ENCODE data around the gene KRT28.

DNA sequence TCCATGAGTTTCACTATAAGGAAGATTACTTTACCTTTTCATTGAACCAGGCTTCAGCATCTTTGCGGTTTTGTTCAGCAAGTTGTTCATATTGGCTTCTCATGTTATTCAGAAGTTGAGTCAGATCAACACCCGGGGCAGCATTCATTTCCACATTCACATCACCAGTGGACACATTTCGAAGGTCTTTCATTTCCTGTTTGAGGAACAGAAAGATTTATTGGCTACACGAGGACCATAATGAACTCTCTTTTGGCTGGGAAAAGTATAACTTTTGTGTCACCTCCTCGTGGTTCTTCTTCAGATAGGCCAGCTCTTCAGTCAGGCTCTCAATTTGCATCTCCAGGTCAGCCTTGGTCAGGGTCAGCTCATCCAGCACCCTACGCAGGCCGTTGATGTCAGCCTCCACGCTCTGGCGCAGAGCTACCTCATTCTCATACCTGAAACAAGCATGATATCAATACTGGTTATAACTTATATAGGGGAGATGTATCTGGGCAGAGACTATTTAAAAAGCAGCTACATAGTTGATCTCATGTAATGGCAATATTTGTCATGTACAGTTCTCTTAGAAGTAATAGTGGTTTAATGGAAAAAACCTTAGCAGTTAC lies 20.6 kb upstream of the KRT28 start:
- TF ChIP-seq ZNF155 (tag by site-specific recombination; IDR thresholded peaks at IDR 0.05), result no peak
- TF ChIP-seq ZBTB1 (tag by site-specific recombination; IDR thresholded peaks at IDR 0.05), result no peak
- TF ChIP-seq IKZF3 (tag by site-specific recombination; IDR thresholded peaks at IDR 0.05), result no peak
- TF ChIP-seq YY1 (tag by site-specific recombination; IDR thresholded peaks at IDR 0.05), result no peak
- TF ChIP-seq OSR2 (tag by site-specific recombination; IDR thresholded peaks at IDR 0.05), result no peak
- no peak for TF ChIP-seq ZBTB20 (tag by site-specific recombination; IDR thresholded peaks at IDR 0.05)
- no peak for TF ChIP-seq REST (tag by site-specific recombination; IDR thresholded peaks at IDR 0.05)
- TF ChIP-seq, protein P1, sequence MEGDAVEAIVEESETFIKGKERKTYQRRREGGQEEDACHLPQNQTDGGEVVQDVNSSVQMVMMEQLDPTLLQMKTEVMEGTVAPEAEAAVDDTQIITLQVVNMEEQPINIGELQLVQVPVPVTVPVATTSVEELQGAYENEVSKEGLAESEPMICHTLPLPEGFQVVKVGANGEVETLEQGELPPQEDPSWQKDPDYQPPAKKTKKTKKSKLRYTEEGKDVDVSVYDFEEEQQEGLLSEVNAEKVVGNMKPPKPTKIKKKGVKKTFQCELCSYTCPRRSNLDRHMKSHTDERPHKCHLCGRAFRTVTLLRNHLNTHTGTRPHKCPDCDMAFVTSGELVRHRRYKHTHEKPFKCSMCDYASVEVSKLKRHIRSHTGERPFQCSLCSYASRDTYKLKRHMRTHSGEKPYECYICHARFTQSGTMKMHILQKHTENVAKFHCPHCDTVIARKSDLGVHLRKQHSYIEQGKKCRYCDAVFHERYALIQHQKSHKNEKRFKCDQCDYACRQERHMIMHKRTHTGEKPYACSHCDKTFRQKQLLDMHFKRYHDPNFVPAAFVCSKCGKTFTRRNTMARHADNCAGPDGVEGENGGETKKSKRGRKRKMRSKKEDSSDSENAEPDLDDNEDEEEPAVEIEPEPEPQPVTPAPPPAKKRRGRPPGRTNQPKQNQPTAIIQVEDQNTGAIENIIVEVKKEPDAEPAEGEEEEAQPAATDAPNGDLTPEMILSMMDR (tag by site-specific recombination; IDR thresholded peaks at IDR 0.05), result no peak
- TF ChIP-seq ZNF449 (tag by site-specific recombination; IDR thresholded peaks at IDR 0.05), result no peak
- no peak for TF ChIP-seq SALL2 (tag by site-specific recombination; IDR thresholded peaks at IDR 0.05; ENCODE audit: borderline replicate concordance)
- TF ChIP-seq, protein P2, sequence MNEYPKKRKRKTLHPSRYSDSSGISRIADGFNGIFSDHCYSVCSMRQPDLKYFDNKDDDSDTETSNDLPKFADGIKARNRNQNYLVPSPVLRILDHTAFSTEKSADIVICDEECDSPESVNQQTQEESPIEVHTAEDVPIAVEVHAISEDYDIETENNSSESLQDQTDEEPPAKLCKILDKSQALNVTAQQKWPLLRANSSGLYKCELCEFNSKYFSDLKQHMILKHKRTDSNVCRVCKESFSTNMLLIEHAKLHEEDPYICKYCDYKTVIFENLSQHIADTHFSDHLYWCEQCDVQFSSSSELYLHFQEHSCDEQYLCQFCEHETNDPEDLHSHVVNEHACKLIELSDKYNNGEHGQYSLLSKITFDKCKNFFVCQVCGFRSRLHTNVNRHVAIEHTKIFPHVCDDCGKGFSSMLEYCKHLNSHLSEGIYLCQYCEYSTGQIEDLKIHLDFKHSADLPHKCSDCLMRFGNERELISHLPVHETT (tag by site-specific recombination; IDR thresholded peaks at IDR 0.05), result no peak
- TF ChIP-seq ZNF37A (tag by site-specific recombination; IDR thresholded peaks at IDR 0.05), result no peak
- no peak for TF ChIP-seq SETDB1 (IDR thresholded peaks at IDR 0.05; ENCODE audit: insufficient read length, low read length)
- no peak for TF ChIP-seq ZNF768 (tag by site-specific recombination; IDR thresholded peaks at IDR 0.05)
